Activated CD4-positive, alpha-beta T cell treated with anti-CD3 and anti-CD28 coated beads for 24 hours (primary cell): ENCODE measurements around the gene COL15A1.
"Not testable (repeated sequence)": the region's sequence is repeated elsewhere in the genome, so short reads cannot be mapped to it uniquely, and the experiment has no call there.

Source experiments
- DNase-seq, 2 donors: peaks; one replicate each; pipeline ENCODE4 v3.0.0-alpha.2; 2020; ENCODE audit warnings: low read depth in 2 of 2

The COL15A1 gene

GRCh38 chr9:99079542-99079941 lies 135.8 kb downstream of the COL15A1 start:
- no peak for DNase-seq

GRCh38 chr9:99083051-99083450 lies 139.3 kb downstream of the COL15A1 start:
- DNase-seq, result no peak

- no peak for DNase-seq
Observed at GRCh38 chr9:99085949-99086948, 142.5 kb downstream of the COL15A1 start.

GRCh38 chr9:99087462-99087861 lies 143.8 kb downstream of the COL15A1 start:
- DNase-seq, result no peak

GRCh38 chr9:99090336-99091130 lies 146.8 kb downstream of the COL15A1 start:
- DNase-seq, result no peak

GRCh38 chr9:99092643-99093491 lies 149.2 kb downstream of the COL15A1 start:
- DNase-seq, result peak in 1 of 2 donors; percentile 7

- DNase-seq, result no peak
Observed at GRCh38 chr9:99093492-99093791, 149.7 kb downstream of the COL15A1 start.

- no peak for DNase-seq
Observed at GRCh38 chr9:99095565-99095964, 151.9 kb downstream of the COL15A1 start.

- no peak for DNase-seq
Observed at GRCh38 chr9:99096409-99096808, 152.7 kb downstream of the COL15A1 start.

- not testable (repeated sequence) for DNase-seq
Observed at GRCh38 chr9:99099806-99100585, 156.3 kb downstream of the COL15A1 start.

GRCh38 chr9:99101271-99101670 lies 157.6 kb downstream of the COL15A1 start:
- no peak for DNase-seq

- no peak for DNase-seq
Observed at GRCh38 chr9:99101812-99102211, 158.1 kb downstream of the COL15A1 start.

- DNase-seq, result no peak
Observed at GRCh38 chr9:99103054-99103895, 159.6 kb downstream of the COL15A1 start.

- no peak for DNase-seq
Observed at GRCh38 chr9:99103901-99104458, 160.3 kb downstream of the COL15A1 start.

GRCh38 chr9:99104459-99105151 lies 160.9 kb downstream of the COL15A1 start, which contains the start of gene TGFBR1:
Gene TGFBR1 (plus strand): TSS chr9:99105113. CDS start chr9:99105206, 93 bp downstream.
- peak; percentile 84 to 85 for DNase-seq

GRCh38 chr9:99105152-99106043 lies 161.7 kb downstream of the COL15A1 start:
- DNase-seq, result no peak

GRCh38 chr9:99106044-99106375 lies 162.3 kb downstream of the COL15A1 start:
- DNase-seq, result no peak

GRCh38 chr9:99107421-99107820 lies 163.7 kb downstream of the COL15A1 start:
- DNase-seq, result no peak
